GM19035 (cell line): ENCODE results near the gene UBL4A.
A peak's percentile ranks its signal among the peaks of the same experiment; 100 is the strongest.

ENCODE experiments used
- ATAC-seq: cut with Tn5 transposase; IDR thresholded peaks from one replicate; pipeline ENCODE4 v1.9.1; 2021; ENCODE audit not compliant: unreplicated experiment

Gene UBL4A

GRCh38 chrX:154464806-154465365 lies 21.5 kb downstream of the UBL4A start:
- no peak for ATAC-seq

GRCh38 chrX:154463611-154464220 lies 22.7 kb downstream of the UBL4A start:
- ATAC-seq = no peak

- ATAC-seq = no peak
Observed at GRCh38 chrX:154462396-154462795, 24.0 kb downstream of the UBL4A start.

- no peak for ATAC-seq
Observed at GRCh38 chrX:154460326-154460725, 26.1 kb downstream of the UBL4A start.

- no peak for ATAC-seq
Observed at GRCh38 chrX:154459832-154460231, 26.6 kb downstream of the UBL4A start.

- ATAC-seq = no peak
Observed at GRCh38 chrX:154458954-154459778, 27.2 kb downstream of the UBL4A start.

GRCh38 chrX:154458116-154458953 lies 28.1 kb downstream of the UBL4A start, which contains the start of gene PLXNA3:
Gene PLXNA3 (plus strand): TSS chrX:154458281. CDS start chrX:154460184, 1,903 bp downstream.
- ATAC-seq = peak; percentile 60

- peak; percentile 57 for ATAC-seq
Observed at GRCh38 chrX:154457491-154458115, 28.8 kb downstream of the UBL4A start.

GRCh38 chrX:154452823-154453222 lies 33.6 kb downstream of the UBL4A start:
- ATAC-seq = no peak

- ATAC-seq = no peak
Observed at GRCh38 chrX:154450312-154450711, 36.1 kb downstream of the UBL4A start.

- no peak for ATAC-seq
Observed at GRCh38 chrX:154449618-154450017, 36.8 kb downstream of the UBL4A start.

- no peak for ATAC-seq
Observed at GRCh38 chrX:154448484-154448883, 37.9 kb downstream of the UBL4A start.

- ATAC-seq = no peak
Observed at GRCh38 chrX:154446430-154446829, 40.0 kb downstream of the UBL4A start.

GRCh38 chrX:154445776-154446175 lies 40.6 kb downstream of the UBL4A start:
- ATAC-seq = no peak

- no peak for ATAC-seq
Observed at GRCh38 chrX:154444755-154445246, 41.6 kb downstream of the UBL4A start.

GRCh38 chrX:154443992-154444754 lies 42.2 kb downstream of the UBL4A start, which contains the start of gene FAM50A:
Gene FAM50A (plus strand): TSS chrX:154444141. CDS start chrX:154444236, 95 bp downstream.
- ATAC-seq = peak; percentile 84

- no peak for ATAC-seq
Observed at GRCh38 chrX:154443479-154443910, 42.9 kb downstream of the UBL4A start.

- ATAC-seq = no peak
Observed at GRCh38 chrX:154441984-154442707, 44.3 kb downstream of the UBL4A start.

- ATAC-seq = no peak
Observed at GRCh38 chrX:154441564-154441963, 44.9 kb downstream of the UBL4A start.
